ENCODE measurements around the gene TRPV3. TPM values are rescaled to one million over a fixed set of nuclear protein-coding genes. Genes with fewer than 3 reads are reported as not detected.
"Not testable (repeated sequence)": the region's sequence is repeated elsewhere in the genome, so short reads cannot be mapped to it uniquely, and the experiment has no call there.

The TRPV3 gene
- total and polyA plus RNA-seq, 4 donors = 0.04 to 0.38 (median 0.26) TPM

- Histone ChIP-seq H3K9me3 (ENCODE audit: control insufficient read depth in 4 of 4, low read length in 3 of 4) (no peaks in the 10 kb centered on the region), H3K4me3 (ENCODE audit: low read depth in 1 of 3, low read length in 3 of 3) (no peak overlapping the region), H3K4me1 (ENCODE audit: control insufficient read depth in 4 of 4, insufficient read depth in 4 of 4, low read length in 3 of 4) (peaks cover 0 to 2% (median 0%) of the 10 kb centered on the region in 4 donors), H3K27ac (ENCODE audit: low read depth in 1 of 2, low read length in 2 of 2) (no peak overlapping the region), H3K9ac (ENCODE audit: low read depth in 1 of 2, low read length in 2 of 2) (no peak overlapping the region), H3K27me3 (ENCODE audit: control insufficient read depth in 4 of 4, insufficient read depth in 4 of 4, low read length in 3 of 4) (no peaks in the 10 kb centered on the region), H3K36me3 (ENCODE audit: control insufficient read depth in 4 of 4, insufficient read depth in 3 of 4, low read depth in 1 of 4, low read length in 3 of 4) (no peaks in the 10 kb centered on the region)
- WGBS = 94% methylated on average over 12 of the region's 12 CpGs
- DNase-seq (ENCODE audit: low spot score) = no peak
- TF ChIP-seq FOXA1 (IDR thresholded peaks at IDR 0.05) = no peak
- TF ChIP-seq REST (IDR thresholded peaks at IDR 0.05) = no peak
- no peak for TF ChIP-seq GABPA (IDR thresholded peaks at IDR 0.05 in 1 of 2, conservative IDR thresholded peaks at IDR 0.05 in 1 of 2)
- TF ChIP-seq YY1 (IDR thresholded peaks at IDR 0.05) = no peak
- no peak for TF ChIP-seq NR2F2 (IDR thresholded peaks at IDR 0.05)
- TF ChIP-seq, protein P1, sequence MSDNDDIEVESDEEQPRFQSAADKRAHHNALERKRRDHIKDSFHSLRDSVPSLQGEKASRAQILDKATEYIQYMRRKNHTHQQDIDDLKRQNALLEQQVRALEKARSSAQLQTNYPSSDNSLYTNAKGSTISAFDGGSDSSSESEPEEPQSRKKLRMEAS (IDR thresholded peaks at IDR 0.05) = no peak
- TF ChIP-seq EGR1 (IDR thresholded peaks at IDR 0.05; ENCODE audit: low read depth in 2 of 2) = no peak
- TF ChIP-seq RXRA (IDR thresholded peaks at IDR 0.05) = no peak
- no peak for TF ChIP-seq RAD21 (IDR thresholded peaks at IDR 0.05)
Observed at GRCh38 chr17:3526491-3526890, 31.1 kb downstream of the TRPV3 start.

DNA sequence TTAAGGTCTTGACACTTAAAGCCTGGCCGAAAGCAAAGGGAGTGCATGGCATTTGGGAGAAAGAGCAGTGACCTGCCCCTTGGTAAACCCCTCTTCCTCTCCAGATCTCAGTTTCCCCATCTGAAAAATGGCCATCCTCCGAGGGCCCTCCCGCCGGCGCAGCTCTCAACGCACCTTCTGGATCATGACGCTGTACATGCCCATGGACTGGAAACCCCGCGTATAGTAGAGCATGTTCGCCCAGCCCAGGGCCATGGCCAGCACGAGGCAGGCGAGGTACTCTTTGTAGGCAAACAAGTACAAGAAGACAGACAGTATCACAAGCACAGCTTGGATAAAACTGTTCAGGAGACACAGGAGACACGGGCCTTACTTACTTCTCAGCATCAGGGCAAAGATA is 33.6 kb downstream of the TRPV3 start:
- H3K9ac ChIP-seq (ENCODE audit: low read depth in 1 of 2, low read length in 2 of 2) = no peak overlapping the region
- 91% methylated on average over 13 of the region's 13 CpGs for WGBS
- no peaks in the 10 kb centered on the region for H3K36me3 ChIP-seq (ENCODE audit: control insufficient read depth in 4 of 4, insufficient read depth in 3 of 4, low read depth in 1 of 4, low read length in 3 of 4)
- H3K27me3 ChIP-seq (ENCODE audit: control insufficient read depth in 4 of 4, insufficient read depth in 4 of 4, low read length in 3 of 4) = no peaks in the 10 kb centered on the region
- no peaks in the 10 kb centered on the region for H3K9me3 ChIP-seq (ENCODE audit: control insufficient read depth in 4 of 4, low read length in 3 of 4)
- TF ChIP-seq HNF4G (IDR thresholded peaks at IDR 0.05) (no peak), FOXA1 (IDR thresholded peaks at IDR 0.05) (no peak), RAD21 (IDR thresholded peaks at IDR 0.05) (no peak), SP1 (IDR thresholded peaks at IDR 0.05) (no peak)
- no peaks in the 10 kb centered on the region for H3K4me1 ChIP-seq (ENCODE audit: control insufficient read depth in 4 of 4, insufficient read depth in 4 of 4, low read length in 3 of 4)
- no peak overlapping the region for H3K27ac ChIP-seq (ENCODE audit: low read depth in 1 of 2, low read length in 2 of 2)
- no peak overlapping the region for H3K4me3 ChIP-seq (ENCODE audit: low read depth in 1 of 3, low read length in 3 of 3)
- DNase-seq (ENCODE audit: low spot score) = no peak

- not testable (repeated sequence) for H3K9me3 ChIP-seq (ENCODE audit: control insufficient read depth in 4 of 4, low read length in 3 of 4); H3K9ac ChIP-seq (ENCODE audit: low read depth in 1 of 2, low read length in 2 of 2); H3K4me3 ChIP-seq (ENCODE audit: low read depth in 1 of 3, low read length in 3 of 3); H3K27ac ChIP-seq (ENCODE audit: low read depth in 1 of 2, low read length in 2 of 2); H3K4me1 ChIP-seq (ENCODE audit: control insufficient read depth in 4 of 4, insufficient read depth in 4 of 4, low read length in 3 of 4); DNase-seq (ENCODE audit: low spot score); H3K36me3 ChIP-seq (ENCODE audit: control insufficient read depth in 4 of 4, insufficient read depth in 3 of 4, low read depth in 1 of 4, low read length in 3 of 4); H3K27me3 ChIP-seq (ENCODE audit: control insufficient read depth in 4 of 4, insufficient read depth in 4 of 4, low read length in 3 of 4)
- 90% methylated on average over 4 of the region's 4 CpGs for WGBS
Observed at GRCh38 chr17:3519472-3519871, 38.1 kb downstream of the TRPV3 start.

- no peaks in the 10 kb centered on the region for H3K27me3 ChIP-seq (ENCODE audit: control insufficient read depth in 4 of 4, insufficient read depth in 4 of 4, low read length in 3 of 4)
- H3K4me3 ChIP-seq (ENCODE audit: low read depth in 1 of 3, low read length in 3 of 3) = no peak overlapping the region
- peaks cover 0 to 2% (median 0%) of the 10 kb centered on the region in 4 donors for H3K36me3 ChIP-seq (ENCODE audit: control insufficient read depth in 4 of 4, insufficient read depth in 3 of 4, low read depth in 1 of 4, low read length in 3 of 4)
- H3K4me1 ChIP-seq (ENCODE audit: control insufficient read depth in 4 of 4, insufficient read depth in 4 of 4, low read length in 3 of 4) = peaks cover 5 to 20% (median 10%) of the 10 kb centered on the region in 4 donors
- no peaks in the 10 kb centered on the region for H3K9me3 ChIP-seq (ENCODE audit: control insufficient read depth in 4 of 4, low read length in 3 of 4)
- H3K9ac ChIP-seq (ENCODE audit: low read depth in 1 of 2, low read length in 2 of 2) = no peak overlapping the region
- 83% methylated on average over 9 of the region's 9 CpGs for WGBS
- H3K27ac ChIP-seq (ENCODE audit: low read depth in 1 of 2, low read length in 2 of 2) = no peak overlapping the region
- no peak for DNase-seq (ENCODE audit: low spot score)
- TF ChIP-seq RXRA (IDR thresholded peaks at IDR 0.05) = no peak
- no peak for TF ChIP-seq HNF4A (conservative IDR thresholded peaks at IDR 0.05)
- TF ChIP-seq GABPA (IDR thresholded peaks at IDR 0.05 in 1 of 2, conservative IDR thresholded peaks at IDR 0.05 in 1 of 2) = no peak
- no peak for TF ChIP-seq FOXA2 (IDR thresholded peaks at IDR 0.05)
- no peak for TF ChIP-seq RAD21 (IDR thresholded peaks at IDR 0.05)
- no peak for TF ChIP-seq HNF4G (IDR thresholded peaks at IDR 0.05)
- TF ChIP-seq FOXA1 (IDR thresholded peaks at IDR 0.05) = no peak
- no peak for TF ChIP-seq EGR1 (IDR thresholded peaks at IDR 0.05; ENCODE audit: low read depth in 2 of 2)
- TF ChIP-seq, protein P1 (IDR thresholded peaks at IDR 0.05) = no peak
- TF ChIP-seq SP1 (IDR thresholded peaks at IDR 0.05) = no peak
- TF ChIP-seq ATF3 (IDR thresholded peaks at IDR 0.05) = no peak
- TF ChIP-seq, protein P2, sequence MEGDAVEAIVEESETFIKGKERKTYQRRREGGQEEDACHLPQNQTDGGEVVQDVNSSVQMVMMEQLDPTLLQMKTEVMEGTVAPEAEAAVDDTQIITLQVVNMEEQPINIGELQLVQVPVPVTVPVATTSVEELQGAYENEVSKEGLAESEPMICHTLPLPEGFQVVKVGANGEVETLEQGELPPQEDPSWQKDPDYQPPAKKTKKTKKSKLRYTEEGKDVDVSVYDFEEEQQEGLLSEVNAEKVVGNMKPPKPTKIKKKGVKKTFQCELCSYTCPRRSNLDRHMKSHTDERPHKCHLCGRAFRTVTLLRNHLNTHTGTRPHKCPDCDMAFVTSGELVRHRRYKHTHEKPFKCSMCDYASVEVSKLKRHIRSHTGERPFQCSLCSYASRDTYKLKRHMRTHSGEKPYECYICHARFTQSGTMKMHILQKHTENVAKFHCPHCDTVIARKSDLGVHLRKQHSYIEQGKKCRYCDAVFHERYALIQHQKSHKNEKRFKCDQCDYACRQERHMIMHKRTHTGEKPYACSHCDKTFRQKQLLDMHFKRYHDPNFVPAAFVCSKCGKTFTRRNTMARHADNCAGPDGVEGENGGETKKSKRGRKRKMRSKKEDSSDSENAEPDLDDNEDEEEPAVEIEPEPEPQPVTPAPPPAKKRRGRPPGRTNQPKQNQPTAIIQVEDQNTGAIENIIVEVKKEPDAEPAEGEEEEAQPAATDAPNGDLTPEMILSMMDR (IDR thresholded peaks at IDR 0.05; ENCODE audit: low read depth, low read length, missing input control) = no peak
Observed at GRCh38 chr17:3514873-3515272, 42.7 kb downstream of the TRPV3 start.
